Aorta (tissue), 5 donors: ENCODE data around the gene LIN7A. TPM values are rescaled to one million over a fixed set of nuclear protein-coding genes. Genes with fewer than 3 reads are reported as not detected.

Source experiments
- ATAC-seq: fragments of 200-7000 bp; cut with Tn5 transposase; one replicate; pipeline ENCODE4 v1.9.1; 2022; ENCODE audit warnings: moderate library complexity; ENCODE audit not compliant: low FRiP score
- DNase-seq, 2 donors: peaks; one replicate each; pipeline ENCODE4 v3.0.0-alpha.2; 2020
- H3K27ac ChIP-seq, 2 donors: one replicate each; pipeline ENCODE4 v1.5.1; 2013; ENCODE audit warnings: low read length in 2 of 2, mild to moderate bottlenecking in 2 of 2, moderate library complexity in 2 of 2, control low read depth in 1 of 2, inconsistent platforms in 1 of 2, low read depth in 1 of 2
- H3K27me3 ChIP-seq, 2 donors: one replicate each; pipeline ENCODE4 v1.6.1; 2013; ENCODE audit warnings: control low read depth in 1 of 2, low read length in 1 of 2, mild to moderate bottlenecking in 1 of 2, moderate library complexity in 1 of 2; ENCODE audit not compliant: insufficient read depth in 2 of 2, control insufficient read depth in 1 of 2
- H3K36me3 ChIP-seq, 2 donors: one replicate each; pipeline ENCODE4 v1.6.1; 2013; ENCODE audit warnings: control low read depth in 1 of 2, low read length in 1 of 2, mild to moderate bottlenecking in 1 of 2; ENCODE audit not compliant: insufficient read depth in 2 of 2, control insufficient read depth in 1 of 2
- H3K4me1 ChIP-seq, 2 donors: one replicate each; pipeline ENCODE4 v1.6.1; 2013; ENCODE audit warnings: low read length in 2 of 2, control low read depth in 1 of 2, mild to moderate bottlenecking in 1 of 2, moderate library complexity in 1 of 2; ENCODE audit not compliant: insufficient read depth in 2 of 2, control insufficient read depth in 1 of 2
- H3K4me3 ChIP-seq, 2 donors: one replicate each; pipeline ENCODE4 v1.5.1; 2013; ENCODE audit warnings: low read length in 2 of 2, control low read depth in 1 of 2, mild to moderate bottlenecking in 1 of 2
- H3K9me3 ChIP-seq: one replicate; pipeline ENCODE4 v1.6.1; 2013; ENCODE audit warnings: mild to moderate bottlenecking, low read length; ENCODE audit not compliant: control insufficient read depth
- whole genome bisulfite sequencing, 2 donors: extraction: QIAGEN DNeasy Blood & Tissue Kit; methylation state at CpG; one replicate each; pipeline ENCODE4 v1.1.7; 2013; 5-methylcytosine and 5-hydroxymethylcytosine counted together
- intact Hi-C, 2 donors: fragments of 100-400 bp; cut with DNase I; formaldehyde crosslinking; loops; one replicate each; pipeline versions ENCODE4 v1.14.2 to v1.15.0; 2022
- long read RNA-seq, 2 donors: library from polyadenylated mRNA; unstranded; transcript quantifications; one replicate each; pipeline ENCODE4 v2.0.0, GENCODE V29; 2020 to 2021
- polyA plus RNA-seq, 2 donors: library from polyadenylated mRNA; stranded (reverse); fragments of 200-250 nt; gene quantifications; one replicate each; pipeline ENCODE4 v1.2.3, GENCODE V29; 2013
- total RNA-seq, 2 donors: library from RNA; stranded (reverse); fragmentation: NEBNext Ultra II Directional; extraction: Animal tissue kit (Norgen Biotek cat#: 25700); gene quantifications; one replicate each; pipeline ENCODE4 v1.2.1, GENCODE V29; 2021
- donor health status: healthy with polysubstance abuse.
- donor health status: Bipolar disorder and iron deficiency.
- donor health status: DM: no; HTN: no; CAD: no.
- donor health status: DM: no; HTN: no; CAD: no.
- donor health status: DM: yes; HTN: yes; CAD: no.

Gene LIN7A, protein sequence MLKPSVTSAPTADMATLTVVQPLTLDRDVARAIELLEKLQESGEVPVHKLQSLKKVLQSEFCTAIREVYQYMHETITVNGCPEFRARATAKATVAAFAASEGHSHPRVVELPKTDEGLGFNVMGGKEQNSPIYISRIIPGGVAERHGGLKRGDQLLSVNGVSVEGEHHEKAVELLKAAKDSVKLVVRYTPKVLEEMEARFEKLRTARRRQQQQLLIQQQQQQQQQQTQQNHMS
- total RNA-seq (1 to 10 TPM; 5.7 to 5.8 TPM), polyA plus RNA-seq (1 to 10 TPM in 1 of 2 donors, under 1 TPM in 1; 0.08 to 1.4 TPM)
- long read RNA-seq, donor 1, full-length matches to known transcripts = 2 of 7 reads
- long read RNA-seq, donor 1, partial matches to known transcripts = 2 of 7 reads
- long read RNA-seq, donor 1, other reads (novel, unspliced or antisense) = 3 of 7 reads
- long read RNA-seq, donor 2, partial matches to known transcripts = 0 of 2 reads
- long read RNA-seq, donor 2, other reads (novel, unspliced or antisense) = 2 of 2 reads

DNA sequence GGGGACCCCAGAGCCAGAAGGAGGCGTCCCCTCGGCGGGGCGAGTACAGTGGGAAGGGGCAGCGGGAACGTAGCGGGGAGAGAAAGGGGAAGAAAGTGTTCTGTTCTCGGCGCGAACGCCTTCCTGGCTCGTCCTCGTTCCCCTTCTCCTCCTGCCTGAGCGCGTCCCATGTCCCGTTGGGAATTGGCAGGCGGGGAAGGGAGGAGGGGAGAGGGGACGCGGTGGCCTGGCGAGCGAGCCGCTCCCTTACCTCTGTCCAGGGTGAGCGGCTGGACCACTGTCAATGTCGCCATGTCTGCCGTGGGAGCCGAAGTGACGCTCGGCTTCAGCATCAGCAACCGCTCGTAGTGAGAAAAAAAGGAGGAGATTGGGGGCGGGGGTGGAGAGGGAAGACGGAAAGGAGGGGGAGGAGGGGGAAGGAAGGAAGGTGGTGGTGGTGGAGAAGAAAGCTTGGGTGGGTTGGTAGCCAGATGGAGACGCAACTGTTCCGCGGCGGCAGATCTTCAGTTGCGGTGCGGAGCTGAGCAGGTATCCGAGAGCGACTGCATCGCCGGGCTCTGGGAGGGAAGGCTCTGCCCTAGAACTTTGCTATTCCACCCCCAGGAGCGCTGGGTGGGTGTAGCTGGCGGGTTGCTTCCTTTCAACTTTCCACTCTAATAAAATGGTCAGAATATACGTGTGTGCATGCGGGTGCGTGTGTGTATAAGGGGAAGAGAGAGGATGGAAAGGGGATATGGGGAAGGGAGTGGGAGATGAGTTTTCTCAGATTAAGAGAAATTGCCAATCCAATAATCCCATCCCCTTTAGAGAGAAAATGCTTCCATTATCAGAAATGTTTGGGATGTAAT lies at the start of gene LIN7A:
Gene LIN7A, minus strand, starts transcription at position 544 of the 848 bp plus-strand sequence. Its CDS starts 212 bp downstream, at position 332.
- peak; percentile 51 to 78 for DNase-seq
- no peaks in the 10 kb centered on the region for H3K27me3 ChIP-seq
- H3K27ac ChIP-seq = no peak within 1 kb of the TSS
- no peaks in the 10 kb centered on the region for H3K36me3 ChIP-seq
- H3K4me3 ChIP-seq = peak within 1 kb of the TSS; percentile 20 to 71
- peak; percentile 69 for ATAC-seq
- H3K4me1 ChIP-seq = no peaks in the 10 kb centered on the region
- 3 to 4% methylated on average over 39 to 47 of the region's 47 CpGs for WGBS, 2 donors
- intact Hi-C loops = no loop called here
- no peaks in the 10 kb centered on the region for H3K9me3 ChIP-seq

- 29 to 31% methylated on average over 1 of the region's 1 CpG for WGBS, 2 donors
- no peak for ATAC-seq
- H3K9me3 ChIP-seq = no peaks in the 10 kb centered on the region
- no peak overlapping the region for H3K4me3 ChIP-seq
- no peaks in the 10 kb centered on the region for H3K36me3 ChIP-seq
- no peaks in the 10 kb centered on the region for H3K27me3 ChIP-seq
- intact Hi-C loops = no loop called here
- DNase-seq = no peak
- no peaks in the 10 kb centered on the region for H3K4me1 ChIP-seq
- no peak overlapping the region for H3K27ac ChIP-seq
Observed at GRCh38 chr12:80986224-80986623, 48.5 kb upstream of the LIN7A start.

- ATAC-seq (no peak), DNase-seq (no peak)
- Histone ChIP-seq H3K9me3 (no peaks in the 10 kb centered on the region), H3K36me3 (no peaks in the 10 kb centered on the region), H3K4me3 (no peak overlapping the region), H3K27me3 (no peaks in the 10 kb centered on the region), H3K4me1 (no peaks in the 10 kb centered on the region), H3K27ac (no peak overlapping the region)
- WGBS, 2 donors = 73 to 78% methylated on average over 6 of the region's 6 CpGs
- intact Hi-C loops = no loop called here
Observed at GRCh38 chr12:80979816-80980215, 42.1 kb upstream of the LIN7A start.

GRCh38 chr12:80979251-80979650 lies 41.5 kb upstream of the LIN7A start:
- Histone ChIP-seq H3K36me3 (no peaks in the 10 kb centered on the region), H3K4me1 (no peaks in the 10 kb centered on the region), H3K27ac (no peak overlapping the region), H3K4me3 (no peak overlapping the region), H3K9me3 (no peaks in the 10 kb centered on the region), H3K27me3 (no peaks in the 10 kb centered on the region)
- WGBS, 2 donors = 16 to 27% methylated on average over 3 of the region's 3 CpGs
- ATAC-seq (no peak), DNase-seq (no peak)
- intact Hi-C loops = no loop called here

DNA sequence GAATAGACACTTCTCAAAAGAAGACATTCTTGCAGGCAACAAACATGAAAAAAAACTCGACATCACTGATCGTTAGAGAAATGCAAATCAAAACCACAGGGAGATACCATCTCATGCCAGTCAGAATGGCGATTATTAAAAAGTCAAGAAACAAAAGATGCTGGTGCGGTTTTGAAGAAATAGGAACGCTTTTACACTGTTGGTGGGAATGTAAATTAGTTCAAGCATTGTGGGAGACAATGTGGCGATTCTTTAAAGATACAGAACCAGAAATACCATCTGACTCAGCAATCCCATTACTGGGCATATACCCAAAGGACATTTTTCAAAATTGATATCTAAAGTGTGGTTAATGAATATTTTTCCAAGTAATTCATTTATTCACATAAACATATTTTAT lies 39.6 kb upstream of the LIN7A start:
- WGBS, 2 donors = 69 to 79% methylated on average over 6 of the region's 6 CpGs
- H3K27me3 ChIP-seq = no peaks in the 10 kb centered on the region
- intact Hi-C loops = no loop called here
- no peak overlapping the region for H3K27ac ChIP-seq
- no peaks in the 10 kb centered on the region for H3K36me3 ChIP-seq
- no peak overlapping the region for H3K4me3 ChIP-seq
- ATAC-seq (no peak), DNase-seq (no peak)
- no peaks in the 10 kb centered on the region for H3K9me3 ChIP-seq
- no peaks in the 10 kb centered on the region for H3K4me1 ChIP-seq

- intact Hi-C loops = no loop called here
- DNase-seq = no peak
- Histone ChIP-seq H3K9me3 (no peaks in the 10 kb centered on the region), H3K27ac (no peak overlapping the region), H3K4me3 (no peak overlapping the region), H3K4me1 (no peaks in the 10 kb centered on the region), H3K27me3 (no peaks in the 10 kb centered on the region), H3K36me3 (no peaks in the 10 kb centered on the region)
- ATAC-seq = no peak
Observed at GRCh38 chr12:80968326-80968725, 30.6 kb upstream of the LIN7A start.

DNA sequence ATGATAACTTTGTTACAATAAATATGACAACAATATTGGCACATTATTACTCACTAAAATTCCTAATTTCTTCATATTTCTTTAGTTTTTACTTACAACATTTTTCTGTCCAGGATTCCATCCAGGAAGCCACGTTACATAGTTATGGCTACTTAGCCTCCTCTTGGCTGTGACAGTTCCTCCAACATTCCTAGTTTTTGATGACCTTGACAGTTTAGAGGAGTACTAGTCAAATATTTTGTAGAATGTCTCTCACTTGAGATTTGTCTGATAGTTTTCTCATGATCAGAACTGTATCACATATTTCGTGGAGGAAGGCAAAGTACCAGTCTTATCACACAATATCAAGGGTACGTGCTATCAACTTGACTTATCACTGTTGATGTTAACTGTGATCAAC lies 29.8 kb upstream of the LIN7A start:
- H3K27me3 ChIP-seq = no peaks in the 10 kb centered on the region
- no peak for ATAC-seq
- no peak overlapping the region for H3K4me3 ChIP-seq
- no peaks in the 10 kb centered on the region for H3K4me1 ChIP-seq
- WGBS, 2 donors = 37 to 63% methylated on average over 3 of the region's 3 CpGs
- intact Hi-C loops = no loop called here
- H3K36me3 ChIP-seq = no peaks in the 10 kb centered on the region
- no peak for DNase-seq
- no peak overlapping the region for H3K27ac ChIP-seq
- no peaks in the 10 kb centered on the region for H3K9me3 ChIP-seq

GRCh38 chr12:80966001-80966400 lies 28.3 kb upstream of the LIN7A start:
- H3K9me3 ChIP-seq = no peaks in the 10 kb centered on the region
- DNase-seq (no peak), ATAC-seq (no peak)
- no peaks in the 10 kb centered on the region for H3K4me1 ChIP-seq
- H3K27me3 ChIP-seq = no peaks in the 10 kb centered on the region
- no peak overlapping the region for H3K27ac ChIP-seq
- H3K36me3 ChIP-seq = no peaks in the 10 kb centered on the region
- 79 to 81% methylated on average over 1 of the region's 1 CpG for WGBS, 2 donors
- no peak overlapping the region for H3K4me3 ChIP-seq
- intact Hi-C loops = no loop called here
